H1 (cell line): ENCODE results near the gene TMEM117.

ENCODE experiments used
- EP300 ChIP-seq, 2 experiments: IDR thresholded peaks; 1 replicate in 1 of 2; 2 replicates in 1 of 2; pipeline ENCODE4 v1.6.1; 2011 to 2012; ENCODE audit warnings: low read depth in 2 of 2, low read length in 2 of 2, mild to moderate bottlenecking in 2 of 2, borderline replicate concordance in 1 of 2, inconsistent platforms in 1 of 2, moderate library complexity in 1 of 2
- EZH2 ChIP-seq: fragments of 200-600 bp; sonication (generic); IDR thresholded peaks from 2 replicates; pipeline ENCODE4 v1.7.1; 2012; ENCODE audit warnings: low read depth, mild to moderate bottlenecking, moderate library complexity, low read length, inconsistent platforms; ENCODE audit not compliant: severe bottlenecking
- RAD21 ChIP-seq, 2 experiments: IDR thresholded peaks in 1 of 2; conservative IDR thresholded peaks in 1 of 2; 2 replicates each; pipeline ENCODE4 v1.6.1; 2011; ENCODE audit warnings: low read depth in 2 of 2, low read length in 2 of 2, improper control_type of control experiment in 1 of 2, inconsistent platforms in 1 of 2, mild to moderate bottlenecking in 1 of 2, moderate library complexity in 1 of 2
- RBBP5 ChIP-seq: IDR thresholded peaks from 2 replicates; pipeline ENCODE4 v1.7.1; 2012; ENCODE audit warnings: low read depth, mild to moderate bottlenecking, inconsistent platforms, low read length, moderate library complexity, borderline replicate concordance
- TEAD4 ChIP-seq: IDR thresholded peaks from 2 replicates; pipeline ENCODE4 v1.6.1; 2012; ENCODE audit warnings: low read depth, low read length, inconsistent platforms, mixed read lengths
- TF ChIP-seq, protein P1 (sequence below), 3 experiments: IDR thresholded peaks; 1 replicate in 2 of 3; 2 replicates in 1 of 3; pipeline versions ENCODE4 v1.5.1 to v1.6.1; 2011; ENCODE audit warnings: low read length in 3 of 3, mild to moderate bottlenecking in 3 of 3, inconsistent platforms in 2 of 3, low read depth in 1 of 3, moderate library complexity in 1 of 3; ENCODE audit not compliant: insufficient read depth in 1 of 3; ENCODE audit errors: control extremely low read depth in 1 of 3

DNA sequence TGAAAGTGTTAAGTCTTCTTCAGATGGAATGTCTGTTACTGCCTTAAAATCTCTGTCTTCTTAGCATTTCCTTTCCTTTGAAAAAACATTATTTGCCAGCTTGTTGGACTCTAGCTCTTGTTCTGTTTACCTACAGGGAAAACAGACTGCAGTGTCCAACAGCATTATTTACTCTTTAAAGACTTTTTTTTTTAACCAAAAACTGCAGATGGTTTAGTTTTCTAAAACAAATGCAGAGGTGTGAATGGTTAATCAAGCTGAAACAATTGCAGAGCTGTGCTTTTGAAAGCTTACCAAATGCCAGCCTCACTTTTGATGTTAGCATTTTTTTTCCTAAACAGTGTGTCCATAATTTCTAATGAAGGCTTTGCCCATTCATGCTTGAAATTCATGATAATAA lies 323.3 kb downstream of the TMEM117 start:
- TF ChIP-seq, protein P1, sequence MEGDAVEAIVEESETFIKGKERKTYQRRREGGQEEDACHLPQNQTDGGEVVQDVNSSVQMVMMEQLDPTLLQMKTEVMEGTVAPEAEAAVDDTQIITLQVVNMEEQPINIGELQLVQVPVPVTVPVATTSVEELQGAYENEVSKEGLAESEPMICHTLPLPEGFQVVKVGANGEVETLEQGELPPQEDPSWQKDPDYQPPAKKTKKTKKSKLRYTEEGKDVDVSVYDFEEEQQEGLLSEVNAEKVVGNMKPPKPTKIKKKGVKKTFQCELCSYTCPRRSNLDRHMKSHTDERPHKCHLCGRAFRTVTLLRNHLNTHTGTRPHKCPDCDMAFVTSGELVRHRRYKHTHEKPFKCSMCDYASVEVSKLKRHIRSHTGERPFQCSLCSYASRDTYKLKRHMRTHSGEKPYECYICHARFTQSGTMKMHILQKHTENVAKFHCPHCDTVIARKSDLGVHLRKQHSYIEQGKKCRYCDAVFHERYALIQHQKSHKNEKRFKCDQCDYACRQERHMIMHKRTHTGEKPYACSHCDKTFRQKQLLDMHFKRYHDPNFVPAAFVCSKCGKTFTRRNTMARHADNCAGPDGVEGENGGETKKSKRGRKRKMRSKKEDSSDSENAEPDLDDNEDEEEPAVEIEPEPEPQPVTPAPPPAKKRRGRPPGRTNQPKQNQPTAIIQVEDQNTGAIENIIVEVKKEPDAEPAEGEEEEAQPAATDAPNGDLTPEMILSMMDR (IDR thresholded peaks at IDR 0.05; ENCODE audit: control extremely low read depth in 1 of 3, insufficient read depth in 1 of 3, low read depth in 1 of 3, low read length in 3 of 3), result no peak
- TF ChIP-seq RAD21 (IDR thresholded peaks at IDR 0.05 in 1 of 2, conservative IDR thresholded peaks at IDR 0.05 in 1 of 2; ENCODE audit: low read depth in 2 of 2, low read length in 2 of 2) (no peak), EZH2 (no peak), EP300 (IDR thresholded peaks at IDR 0.05; ENCODE audit: borderline replicate concordance in 1 of 2, low read depth in 2 of 2, low read length in 2 of 2) (no peak), RBBP5 (no peak), TEAD4 (no peak)
